Epidermal melanocyte (primary cell): Measurements from ENCODE around the gene ZNF19.
"Not testable (repeated sequence)": the region's sequence is repeated elsewhere in the genome, so short reads cannot be mapped to it uniquely, and the experiment has no call there.

Source experiments
- DNase-seq: peaks from one replicate; pipeline ENCODE4 v3.0.0; 2011; ENCODE audit warnings: low spot score; ENCODE audit not compliant: insufficient read length

Gene ZNF19

DNA sequence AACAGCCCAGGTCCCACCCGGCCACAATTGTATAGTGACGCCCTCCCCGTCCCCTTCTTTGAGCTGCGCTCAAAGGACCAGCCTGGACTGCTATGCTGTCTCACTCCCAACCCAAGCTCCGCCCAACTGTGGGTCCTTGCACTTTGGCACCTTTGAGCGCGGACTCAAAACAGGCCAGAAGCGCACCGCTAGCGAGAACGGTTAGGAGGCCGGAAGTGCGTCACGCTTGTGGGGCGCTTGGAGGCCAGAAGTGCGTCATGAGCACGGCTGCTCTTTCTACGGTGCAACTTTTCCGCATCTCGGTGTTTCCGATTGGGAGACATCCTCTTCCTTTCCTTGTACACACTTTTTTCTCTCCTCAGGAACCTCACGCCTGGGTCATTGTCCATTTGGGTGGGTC is at the start of gene ZNF19:
Gene ZNF19, minus strand, starts transcription at position 203 of the 400 bp plus-strand sequence. CDS start 7,210 bp downstream, outside the sequence.
- no peak for DNase-seq

GRCh38 chr16:71537643-71538042 is 48.5 kb upstream of the ZNF19 start:
- no peak for DNase-seq

DNA sequence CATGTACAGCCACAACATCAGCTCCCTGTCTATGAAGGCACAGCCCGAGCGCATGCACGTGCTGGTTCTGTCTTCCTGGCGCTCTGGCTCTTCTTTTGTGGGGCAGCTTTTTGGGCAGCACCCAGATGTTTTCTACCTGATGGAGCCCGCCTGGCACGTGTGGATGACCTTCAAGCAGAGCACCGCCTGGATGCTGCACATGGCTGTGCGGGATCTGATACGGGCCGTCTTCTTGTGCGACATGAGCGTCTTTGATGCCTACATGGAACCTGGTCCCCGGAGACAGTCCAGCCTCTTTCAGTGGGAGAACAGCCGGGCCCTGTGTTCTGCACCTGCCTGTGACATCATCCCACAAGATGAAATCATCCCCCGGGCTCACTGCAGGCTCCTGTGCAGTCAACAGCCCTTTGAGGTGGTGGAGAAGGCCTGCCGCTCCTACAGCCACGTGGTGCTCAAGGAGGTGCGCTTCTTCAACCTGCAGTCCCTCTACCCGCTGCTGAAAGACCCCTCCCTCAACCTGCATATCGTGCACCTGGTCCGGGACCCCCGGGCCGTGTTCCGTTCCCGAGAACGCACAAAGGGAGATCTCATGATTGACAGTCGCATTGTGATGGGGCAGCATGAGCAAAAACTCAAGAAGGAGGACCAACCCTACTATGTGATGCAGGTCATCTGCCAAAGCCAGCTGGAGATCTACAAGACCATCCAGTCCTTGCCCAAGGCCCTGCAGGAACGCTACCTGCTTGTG is 47.8 kb upstream of the ZNF19 start:
- no peak for DNase-seq

- DNase-seq = no peak
Measured at GRCh38 chr16:71532366-71532765, 43.2 kb upstream of the ZNF19 start.

DNA sequence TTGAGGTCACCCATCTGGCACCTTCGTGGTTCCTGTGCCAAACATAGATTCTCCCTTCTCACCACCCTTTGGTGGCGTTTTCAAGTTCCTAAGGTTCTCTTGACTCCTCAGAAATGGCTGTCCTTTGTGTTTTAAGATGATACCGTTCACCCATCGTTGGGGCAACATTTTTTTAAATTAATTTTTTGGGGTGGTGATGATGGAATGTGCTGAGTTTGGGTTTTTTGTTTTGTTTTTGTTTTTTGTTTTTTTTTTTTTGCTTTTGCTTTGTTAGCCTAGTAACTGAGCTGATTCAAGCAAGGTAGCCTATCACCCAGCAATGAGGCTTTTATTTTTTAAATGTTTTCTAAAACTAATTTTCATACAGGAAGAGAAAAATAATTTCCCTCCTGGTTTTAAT is 39.7 kb upstream of the ZNF19 start:
- no peak for DNase-seq

GRCh38 chr16:71528257-71528656 is 39.1 kb upstream of the ZNF19 start:
- DNase-seq = no peak

DNA sequence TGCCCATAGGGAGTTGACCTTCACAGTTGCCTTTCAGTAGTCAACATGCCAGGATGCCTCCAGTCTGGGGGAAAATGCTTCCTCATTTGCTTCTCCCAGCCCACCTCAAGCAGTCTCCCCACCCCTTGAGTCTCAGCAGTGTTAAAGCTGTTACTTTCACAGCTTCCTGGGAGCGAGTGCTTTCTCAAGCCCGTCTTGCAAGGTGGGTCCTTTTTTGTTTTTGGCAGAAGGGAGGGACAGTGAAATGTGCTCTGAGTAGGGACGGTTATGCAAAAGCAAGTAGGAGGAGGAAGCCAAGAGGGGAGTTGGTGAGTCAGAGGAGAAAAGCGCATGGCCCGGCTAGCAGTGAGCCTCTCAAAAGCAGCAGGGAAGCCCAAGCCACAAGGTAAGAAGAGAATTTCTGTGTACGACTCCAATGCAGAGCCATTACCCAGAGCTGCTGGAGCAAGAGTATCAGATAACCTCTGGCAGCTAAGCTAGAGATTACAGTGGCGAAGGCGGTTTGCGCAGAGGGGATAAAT is 37.0 kb upstream of the ZNF19 start, which contains the start of gene CHST4:
Gene CHST4, plus strand, starts transcription at position 316 of the 521 bp plus-strand sequence. CDS start 10,252 bp downstream, outside the sequence.
- DNase-seq = no peak

DNA sequence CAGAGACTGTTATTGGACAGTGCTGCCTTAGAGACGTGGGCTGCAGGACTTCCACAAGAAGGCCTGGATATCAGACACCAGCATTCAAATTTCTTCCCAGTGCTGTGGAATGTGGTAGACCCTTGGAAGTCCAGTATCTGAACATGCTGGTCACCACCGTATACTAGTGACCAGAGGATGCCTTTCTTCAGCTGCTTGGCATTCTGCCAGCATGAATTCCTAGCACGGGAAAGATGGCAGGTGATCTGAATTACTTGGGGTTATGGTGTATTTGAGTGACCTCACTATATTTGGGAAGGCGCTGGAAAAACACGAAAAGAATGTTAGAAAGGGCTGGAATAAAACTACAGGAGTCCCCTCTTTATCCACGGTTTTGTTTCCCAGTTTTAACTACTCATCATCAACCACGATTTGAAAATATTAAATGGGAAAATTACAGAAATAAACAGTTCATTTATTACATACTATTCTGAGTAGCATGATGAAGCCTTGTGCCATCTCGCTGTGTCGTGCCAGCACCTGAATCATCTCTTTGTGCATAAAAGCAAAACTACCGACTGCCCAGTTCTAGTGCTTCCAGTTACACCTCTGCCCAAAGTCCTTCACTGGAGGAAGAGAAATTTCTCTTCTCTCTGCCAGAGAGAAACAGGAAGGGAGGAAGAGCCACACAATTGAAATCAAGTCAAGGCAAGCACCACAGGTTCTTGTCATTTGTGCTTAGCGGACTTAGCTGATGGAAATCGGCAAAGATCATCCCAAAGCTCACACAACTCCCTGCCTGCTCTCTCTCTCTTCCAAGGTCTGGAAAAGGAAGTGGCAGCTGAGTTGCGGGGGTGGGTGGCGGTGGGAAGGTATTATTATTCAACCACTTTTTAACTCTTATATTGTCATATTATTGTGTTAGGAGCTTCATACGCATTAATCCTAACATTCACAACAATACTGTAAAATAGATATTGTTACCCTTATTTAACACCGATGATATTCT is 35.7 kb upstream of the ZNF19 start:
- no peak for DNase-seq

GRCh38 chr16:71520550-71520949 is 31.4 kb upstream of the ZNF19 start:
- no peak for DNase-seq

- no peak for DNase-seq
Measured at GRCh38 chr16:71515026-71515425, 25.9 kb upstream of the ZNF19 start.

DNA sequence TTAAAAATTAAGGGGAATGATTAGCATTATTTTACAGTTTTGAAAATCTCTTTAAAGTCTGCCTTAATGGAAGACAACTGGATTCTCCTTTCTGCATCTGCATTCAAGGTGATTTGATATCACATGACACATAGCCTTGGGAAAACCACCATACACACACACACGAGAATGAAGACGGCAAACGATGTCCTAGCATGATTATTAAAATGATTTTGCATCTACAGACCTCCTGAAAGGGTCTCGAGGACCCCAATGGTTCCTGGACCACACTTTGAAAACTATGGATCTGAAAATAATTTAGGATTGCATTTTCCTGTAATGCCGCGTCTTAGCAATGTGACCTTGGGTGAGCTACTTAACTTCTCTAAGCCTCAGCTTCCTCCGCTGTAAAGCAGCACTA is 25.4 kb upstream of the ZNF19 start:
- DNase-seq = no peak

DNA sequence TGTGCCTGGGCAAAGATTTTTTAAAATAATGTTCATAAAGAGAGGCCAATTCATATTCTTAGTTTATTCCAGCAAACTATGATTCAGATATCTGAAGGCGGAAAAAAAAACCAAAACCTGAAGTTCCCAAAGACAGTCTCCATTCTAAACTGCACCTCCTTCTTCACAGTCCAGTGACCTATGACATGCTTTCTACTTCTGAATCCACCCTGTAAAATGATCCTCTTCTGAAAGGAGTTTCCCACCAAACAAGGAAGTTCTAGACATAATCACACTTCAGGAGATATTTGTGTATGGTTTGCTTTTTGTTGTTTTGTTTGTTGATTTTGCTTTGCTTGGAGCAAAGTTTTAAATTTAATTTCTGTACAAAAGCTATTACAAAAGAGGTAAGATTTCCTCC is 24.2 kb upstream of the ZNF19 start:
- DNase-seq = no peak

GRCh38 chr16:71507061-71507460 is 17.9 kb upstream of the ZNF19 start:
- no peak for DNase-seq

DNA sequence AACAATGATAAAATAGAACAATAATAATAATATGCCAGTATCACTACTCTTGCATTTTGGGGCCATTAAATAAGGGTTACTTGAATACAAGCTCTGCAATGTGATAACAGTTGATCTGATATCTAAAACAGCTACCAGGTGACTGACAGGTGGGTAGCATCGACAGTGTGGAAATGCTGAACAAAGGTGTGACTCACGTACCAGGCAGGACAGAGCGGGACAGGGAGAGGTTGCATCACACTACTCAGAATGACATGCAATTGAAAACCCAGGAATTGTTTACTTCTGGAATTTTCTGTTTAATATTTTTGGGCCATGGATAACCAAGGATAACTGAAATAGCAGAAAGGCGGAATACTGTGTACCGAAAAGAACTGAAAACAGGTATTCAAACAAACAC is 15.8 kb upstream of the ZNF19 start:
- DNase-seq = no peak

- not testable (repeated sequence) for DNase-seq
Measured at GRCh38 chr16:71504051-71504450, 14.9 kb upstream of the ZNF19 start.

DNA sequence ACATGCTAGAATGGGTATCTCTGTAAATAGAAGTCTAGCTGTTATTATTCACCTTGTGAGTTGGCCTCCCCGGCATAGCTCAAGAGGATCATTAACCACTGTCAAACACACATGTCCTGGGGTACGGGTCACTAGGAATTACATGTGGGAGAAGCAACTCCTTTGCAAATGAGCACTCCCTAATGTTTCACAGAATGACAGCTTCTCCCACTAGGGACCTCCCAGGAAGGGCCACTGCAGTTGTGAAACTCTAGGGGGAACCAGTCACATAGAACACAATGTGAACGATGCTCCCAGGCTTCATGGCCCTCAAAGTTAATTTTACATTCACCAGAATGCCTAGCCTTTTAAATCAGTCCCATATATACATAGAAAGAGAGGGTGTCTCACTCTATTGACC is 12.4 kb upstream of the ZNF19 start:
- no peak for DNase-seq

GRCh38 chr16:71500964-71501363 is 11.8 kb upstream of the ZNF19 start:
- no peak for DNase-seq

DNA sequence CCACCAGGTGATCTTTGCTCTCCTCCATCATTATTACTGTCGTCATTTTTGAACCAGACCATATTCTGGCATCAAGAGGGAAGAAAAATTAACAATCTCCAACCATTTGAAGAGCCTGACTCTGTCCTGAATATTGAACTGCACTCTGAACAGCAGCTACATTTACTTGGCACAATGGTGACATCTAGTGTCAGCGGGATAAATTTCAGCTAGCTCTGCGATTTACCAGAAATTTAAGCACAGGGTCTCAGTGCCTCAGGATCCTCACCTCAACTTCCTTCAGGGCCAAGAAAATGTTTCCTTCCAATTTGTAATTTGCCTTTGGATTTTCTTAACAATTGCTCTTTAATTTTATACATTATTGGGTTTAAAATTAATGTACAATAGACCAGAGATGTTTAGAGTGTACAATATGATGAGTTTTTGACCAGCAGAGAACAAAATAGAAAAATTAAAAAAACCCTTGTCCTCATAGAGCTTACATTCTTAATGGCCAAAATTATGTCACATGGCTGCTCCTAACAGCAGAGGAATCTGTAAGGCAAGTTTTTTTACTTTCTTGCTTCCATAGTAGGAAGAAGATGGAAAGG is 10.7 kb upstream of the ZNF19 start:
- peak; percentile 69 for DNase-seq

GRCh38 chr16:71498031-71498430 is 8.9 kb upstream of the ZNF19 start:
- no peak for DNase-seq

- no peak for DNase-seq
Measured at GRCh38 chr16:71493213-71493612, 4.1 kb upstream of the ZNF19 start.

GRCh38 chr16:71492786-71493185 is 3.7 kb upstream of the ZNF19 start:
- no peak for DNase-seq

- DNase-seq = no peak
Measured at GRCh38 chr16:71491054-71491453, 1.9 kb upstream of the ZNF19 start.
